Activated CD4-positive, alpha-beta T cell treated with anti-CD3 and anti-CD28 coated beads for 36 hours (primary cell): ENCODE results near the gene SPATA2L. TPM values are rescaled to one million over a fixed set of nuclear protein-coding genes. Genes with fewer than 3 reads are reported as not detected.
"Not testable (repeated sequence)": the region's sequence is repeated elsewhere in the genome, so short reads cannot be mapped to it uniquely, and the experiment has no call there.

Source experiments
- ATAC-seq: fragments of 200-7000 bp; cut with Tn5 transposase; one replicate; pipeline ENCODE4 v1.10.0; 2021; ENCODE audit warnings: mild to moderate bottlenecking, moderate library complexity
- CTCF ChIA-PET: fragments of 350-600 bp; sonication (Branson Sonifier 250); formaldehyde crosslinking; loops from one replicate; lab custom pipeline; 2021; ENCODE audit warnings: antibody characterized with exemption; lab: Charles Lee
- POLR2A ChIA-PET: fragments of 350-600 bp; sonication (Branson Sonifier 250); formaldehyde crosslinking; loops from one replicate; lab custom pipeline; 2021; ENCODE audit warnings: antibody characterized with exemption, inconsistent platforms; lab: Charles Lee
- DNase-seq: peaks from one replicate; pipeline ENCODE4 v3.0.0-alpha.2; 2020
- H3K27ac Mint-ChIP-seq: one replicate; pipeline ENCODE4 v1.8.0; 2021; ENCODE audit warnings: mixed read lengths
- H3K27me3 Mint-ChIP-seq: one replicate; pipeline ENCODE4 v1.8.0; 2021; ENCODE audit warnings: mixed read lengths
- H3K36me3 Mint-ChIP-seq: one replicate; pipeline ENCODE4 v1.8.0; 2021; ENCODE audit warnings: low read depth, mixed read lengths
- H3K4me1 Mint-ChIP-seq: one replicate; pipeline ENCODE4 v1.8.0; 2021; ENCODE audit warnings: mixed read lengths
- H3K4me3 Mint-ChIP-seq: one replicate; pipeline ENCODE4 v1.8.0; 2021; ENCODE audit warnings: mild to moderate bottlenecking, moderate library complexity, mixed read lengths
- H3K9me3 Mint-ChIP-seq: one replicate; pipeline ENCODE4 v1.8.0; 2021; ENCODE audit warnings: low read depth, mixed read lengths
- intact Hi-C, 2 experiments: fragments of 100-400 bp; cut with DNase I in 1 of 2; cut with micrococcal nuclease in 1 of 2; formaldehyde crosslinking; loops; one replicate each; pipeline versions ENCODE4 v1.14.2 to v1.15.1; 2022 to 2024; cut with DNase I, micrococcal nuclease
- total RNA-seq, 2 experiments: library from RNA; stranded (reverse); gene quantifications; one replicate each; pipeline ENCODE4 v1.2.3, GENCODE V29; 2021

SPATA2L gene
- total RNA-seq, 2 experiments from 2014 or later: 4.9 to 6.5 TPM

- DNase-seq (no peak), ATAC-seq (no peak)
- ChIA-PET POLR2A (no interaction called here), CTCF (interaction anchor here (0.8 to 3.5 kb wide), 8 partner anchors 10 to 159 kb away, joined by 4 to 31 read pairs (median 10); no protein-coding TSS in a partner anchor)
- H3K27me3 Mint-ChIP-seq: no peaks in the 10 kb centered on the region
- H3K9me3 Mint-ChIP-seq: no peaks in the 10 kb centered on the region
- intact Hi-C loops: no loop called here
- H3K4me1 Mint-ChIP-seq: peaks cover 11% of the 10 kb centered on the region
- H3K36me3 Mint-ChIP-seq: no peaks in the 10 kb centered on the region
- no peak overlapping the region for H3K4me3 Mint-ChIP-seq
- H3K27ac Mint-ChIP-seq: no peak overlapping the region
These were observed 3.5 kb upstream of the SPATA2L start for GRCh38 chr16:89705006-89705405.

- CTCF ChIA-PET: interaction anchor here (0.9 to 2.5 kb wide), 3 partner anchors 19 to 206 kb away, joined by 5 to 12 read pairs (median 9); no protein-coding TSS in a partner anchor
These were observed 2.8 kb upstream of the SPATA2L start for GRCh38 chr16:89704281-89704680.

GRCh38 chr16:89700649-89701424 is 668 bp downstream of the SPATA2L start:
- POLR2A ChIA-PET: interaction anchor here (0.6 to 1.2 kb wide), 3 partner anchors 10 to 696 kb away, joined by 3 to 4 read pairs (median 4); partner anchors contain the start of gene CDK10
- CTCF ChIA-PET: interaction anchor here (0.6 to 3.5 kb wide), 25 partner anchors 10 to 271 kb away, joined by 3 to 15 read pairs (median 4); partner anchors contain the start of genes CDK10, CHMP1A, CPNE7 and SPATA33
- ATAC-seq: peak; percentile 39
- H3K36me3 Mint-ChIP-seq: peaks cover 4% of the 10 kb centered on the region
- peak; percentile 81 for DNase-seq
- peaks cover 13% of the 10 kb centered on the region for H3K4me1 Mint-ChIP-seq
- H3K4me3 Mint-ChIP-seq: peak overlapping the region; percentile 71
- no peaks in the 10 kb centered on the region for H3K9me3 Mint-ChIP-seq
- no peaks in the 10 kb centered on the region for H3K27me3 Mint-ChIP-seq
- peak overlapping the region; percentile 25 for H3K27ac Mint-ChIP-seq
- intact Hi-C loops: loop anchor here (1.0 to 5.0 kb wide), 17 partner anchors 14 to 844 kb away; partner anchors contain the start of genes CDK10 (in 2 of the 2), CHMP1A (in 2 of the 2), SPATA33 (in 2 of the 2) and FANCA (in 1 of the 2)

More at GRCh38 chr16:89704281-89704680, 2.8 kb upstream of the SPATA2L start:
- ATAC-seq (no peak), DNase-seq (no peak)
- no peaks in the 10 kb centered on the region for H3K27me3 Mint-ChIP-seq
- no peak overlapping the region for H3K27ac Mint-ChIP-seq
- H3K4me3 Mint-ChIP-seq: no peak overlapping the region
- H3K4me1 Mint-ChIP-seq: peaks cover 15% of the 10 kb centered on the region
- no peaks in the 10 kb centered on the region for H3K9me3 Mint-ChIP-seq
- POLR2A ChIA-PET: no interaction called here
- intact Hi-C loops: loop anchor here (5.0 kb wide), 2 partner anchors 47 to 318 kb away; partner anchors contain the start of genes CHMP1A (in 1 of the 2) and SPATA33 (in 1 of the 2)
- H3K36me3 Mint-ChIP-seq: no peaks in the 10 kb centered on the region

GRCh38 chr16:89700100-89700648 is 1.3 kb downstream of the SPATA2L start:
- Mint-ChIP-seq H3K36me3 (peaks cover 4% of the 10 kb centered on the region), H3K9me3 (no peaks in the 10 kb centered on the region), H3K4me3 (peak overlapping the region; percentile 71), H3K27ac (peak overlapping the region; percentile 25), H3K27me3 (no peaks in the 10 kb centered on the region), H3K4me1 (peaks cover 13% of the 10 kb centered on the region)
- ATAC-seq (peak; percentile 21), DNase-seq (peak; percentile 99)
- intact Hi-C loops: loop anchor here (1.0 to 5.0 kb wide), 10 partner anchors 13 to 843 kb away; partner anchors contain the start of genes CDK10 (in 2 of the 2), CHMP1A (in 1 of the 2), GALNS (in 1 of the 2) and MC1R (in 1 of the 2)
- POLR2A ChIA-PET: interaction anchor here (0.6 to 1.2 kb wide), 5 partner anchors 10 to 696 kb away, joined by 3 to 7 read pairs (median 4); partner anchors contain the start of gene CDK10
- CTCF ChIA-PET: interaction anchor here (0.6 to 3.5 kb wide), 26 partner anchors 11 to 272 kb away, joined by 3 to 15 read pairs (median 4); partner anchors contain the start of genes CDK10, CHMP1A, CPNE7 and SPATA33

- ChIA-PET POLR2A (interaction anchor here (0.6 to 1.2 kb wide), 5 partner anchors 11 to 172 kb away, joined by 3 to 7 read pairs (median 4); partner anchors contain the start of gene CDK10), CTCF (interaction anchor here (0.6 to 3.5 kb wide), 20 partner anchors 10 to 460 kb away, joined by 3 to 15 read pairs (median 4); partner anchors contain the start of genes CDK10, CPNE7, MC1R and TCF25)
- DNase-seq: peak; percentile 11
- H3K27me3 Mint-ChIP-seq, ATAC-seq, H3K27ac Mint-ChIP-seq, H3K9me3 Mint-ChIP-seq, H3K36me3 Mint-ChIP-seq: not testable (repeated sequence)
- peaks cover 13% of the 10 kb centered on the region for H3K4me1 Mint-ChIP-seq
- H3K4me3 Mint-ChIP-seq: peak overlapping the region; percentile 71
- intact Hi-C loops: loop anchor here (1.0 to 5.0 kb wide), 10 partner anchors 13 to 843 kb away; partner anchors contain the start of genes CDK10 (in 2 of the 2), CHMP1A (in 1 of the 2), GALNS (in 1 of the 2) and MC1R (in 1 of the 2)
These were observed 1.8 kb downstream of the SPATA2L start for GRCh38 chr16:89699629-89700099.

- DNase-seq, H3K27me3 Mint-ChIP-seq, H3K4me3 Mint-ChIP-seq, H3K9me3 Mint-ChIP-seq, ATAC-seq, intact Hi-C loops, H3K27ac Mint-ChIP-seq, H3K36me3 Mint-ChIP-seq: not testable (repeated sequence)
- CTCF ChIA-PET: interaction anchor here (0.6 to 3.5 kb wide), 7 partner anchors 25 to 277 kb away, joined by 3 to 15 read pairs (median 4); partner anchors contain the start of gene MC1R
- peaks cover 13% of the 10 kb centered on the region for H3K4me1 Mint-ChIP-seq
- POLR2A ChIA-PET: interaction anchor here (0.6 kb wide), 3 partner anchors 15 to 48 kb away, joined by 3 read pairs; no protein-coding TSS in a partner anchor
These were observed 2.8 kb downstream of the SPATA2L start for GRCh38 chr16:89698717-89699116.

- Mint-ChIP-seq H3K4me1 (peaks cover 13% of the 10 kb centered on the region), H3K27ac (no peak overlapping the region), H3K27me3 (no peaks in the 10 kb centered on the region), H3K9me3 (no peaks in the 10 kb centered on the region), H3K4me3 (no peak overlapping the region), H3K36me3 (peaks cover 12% of the 10 kb centered on the region)
- intact Hi-C loops: no loop called here
- ChIA-PET CTCF (interaction anchor here (0.6 to 1.3 kb wide), 4 partner anchors 13 to 166 kb away, joined by 3 to 5 read pairs (median 3); no protein-coding TSS in a partner anchor), POLR2A (interaction anchor here (0.6 kb wide), 1 partner anchor 367 kb away, joined by 4 read pairs; no protein-coding TSS in a partner anchor)
- DNase-seq (no peak), ATAC-seq (no peak)
These were observed 3.7 kb downstream of the SPATA2L start for GRCh38 chr16:89697616-89698331.

- ChIA-PET POLR2A (no interaction called here), CTCF (interaction anchor here (0.6 to 1.3 kb wide), 4 partner anchors 12 to 167 kb away, joined by 3 to 5 read pairs (median 3); no protein-coding TSS in a partner anchor)
- ATAC-seq (no peak), DNase-seq (peak; percentile 5)
- H3K4me3 Mint-ChIP-seq: no peak overlapping the region
- H3K9me3 Mint-ChIP-seq: no peaks in the 10 kb centered on the region
- H3K36me3 Mint-ChIP-seq: peaks cover 12% of the 10 kb centered on the region
- H3K27me3 Mint-ChIP-seq: no peaks in the 10 kb centered on the region
- intact Hi-C loops: no loop called here
- peaks cover 8% of the 10 kb centered on the region for H3K4me1 Mint-ChIP-seq
- no peak overlapping the region for H3K27ac Mint-ChIP-seq
These were observed 4.3 kb downstream of the SPATA2L start for GRCh38 chr16:89697161-89697615.

- ATAC-seq: no peak
- Mint-ChIP-seq H3K4me1 (peaks cover 6% of the 10 kb centered on the region), H3K9me3 (no peaks in the 10 kb centered on the region), H3K4me3 (no peak overlapping the region), H3K27me3 (no peaks in the 10 kb centered on the region), H3K36me3 (peaks cover 12% of the 10 kb centered on the region), H3K27ac (no peak overlapping the region)
- DNase-seq: peak; percentile 32
- CTCF ChIA-PET: interaction anchor here (1.2 to 1.3 kb wide), 2 partner anchors 164 to 167 kb away, joined by 3 to 5 read pairs; no protein-coding TSS in a partner anchor
- POLR2A ChIA-PET: interaction anchor here (0.5 to 0.6 kb wide), 2 partner anchors 16 to 141 kb away, joined by 3 to 6 read pairs; no protein-coding TSS in a partner anchor
- intact Hi-C loops: no loop called here
These were observed 4.8 kb downstream of the SPATA2L start for GRCh38 chr16:89696670-89697128.
